Activated T-cell treated with anti-CD3 and anti-CD28 coated beads, Interleukin-2, amount 50 U/mL, for 72 hours (primary cell): ENCODE measurements around the gene XCL1. TPM values are rescaled to one million over a fixed set of nuclear protein-coding genes. Genes with fewer than 3 reads are reported as not detected.
"Not testable (repeated sequence)": the region's sequence is repeated elsewhere in the genome, so short reads cannot be mapped to it uniquely, and the experiment has no call there.

Experiments
- ATAC-seq, 2 donors: fragments of 150-1000 bp; cut with Tn5 transposase; replicated peaks in 1 of 2; 2 replicates each; pipeline ENCODE4 v1.10.0; 2021; ENCODE audit warnings: moderate library complexity in 2 of 2, mild to moderate bottlenecking in 1 of 2
- DNase-seq, 2 donors: peaks; one replicate each; pipeline ENCODE4 v3.0.0; 2021 to 2022; ENCODE audit warnings: mixed read lengths in 1 of 2
- H3K27ac Mint-ChIP-seq: one replicate; pipeline ENCODE4 v1.8.0; 2022; ENCODE audit warnings: mild to moderate bottlenecking, moderate library complexity, mixed read lengths
- H3K27me3 Mint-ChIP-seq: one replicate; pipeline ENCODE4 v1.8.0; 2022; ENCODE audit warnings: low read depth, mixed read lengths
- H3K36me3 Mint-ChIP-seq, 2 donors: one replicate each; pipeline ENCODE4 v1.8.0; 2022; ENCODE audit warnings: mixed read lengths in 2 of 2, mild to moderate bottlenecking in 1 of 2; ENCODE audit not compliant: insufficient read depth in 2 of 2
- H3K4me1 Mint-ChIP-seq: one replicate; pipeline ENCODE4 v1.8.0; 2022; ENCODE audit warnings: low read depth, mixed read lengths
- H3K4me3 Mint-ChIP-seq, 2 donors: one replicate each; pipeline ENCODE4 v1.8.0; 2022; ENCODE audit warnings: mild to moderate bottlenecking in 2 of 2, mixed read lengths in 2 of 2, moderate library complexity in 2 of 2
- H3K9me3 Mint-ChIP-seq, 2 donors: one replicate each; pipeline ENCODE4 v1.8.0; 2022; ENCODE audit warnings: mixed read lengths in 2 of 2
- total RNA-seq, 2 donors: library from RNA; stranded (reverse); gene quantifications; one replicate each; pipeline ENCODE4 v1.2.3, GENCODE V29; 2022

XCL1 gene
- total RNA-seq, 2 donors from 2014 or later, result 11.7 to 27.8 TPM

- Mint-ChIP-seq H3K9me3 (peaks cover 0 to 3% of the 10 kb centered on the region in 2 donors), H3K27me3 (no peaks in the 10 kb centered on the region), H3K36me3 (peaks cover 0 to 3% of the 10 kb centered on the region in 2 donors), H3K4me3 (peak overlapping the region; percentile 16 to 59), H3K4me1 (peaks cover 43% of the 10 kb centered on the region), H3K27ac (no peak overlapping the region)
- ATAC-seq (peak; percentile 63 to 71), DNase-seq (peak in 1 of 2 donors; percentile 37)
These were observed 22.5 kb upstream of the XCL1 start for GRCh38 chr1:168553680-168554553.

GRCh38 chr1:168554603-168555483 lies 21.6 kb upstream of the XCL1 start:
- Mint-ChIP-seq H3K27ac (peak overlapping the region; percentile 15), H3K9me3 (peaks cover 0 to 3% of the 10 kb centered on the region in 2 donors), H3K27me3 (no peaks in the 10 kb centered on the region), H3K36me3 (no peaks in the 10 kb centered on the region), H3K4me3 (peak overlapping the region; percentile 16 to 59), H3K4me1 (peaks cover 43% of the 10 kb centered on the region)
- ATAC-seq (no peak), DNase-seq (no peak)

GRCh38 chr1:168555508-168556046 lies 20.8 kb upstream of the XCL1 start:
- Mint-ChIP-seq H3K9me3 (peaks cover 0 to 3% of the 10 kb centered on the region in 2 donors), H3K27ac (no peak overlapping the region), H3K4me1 (peaks cover 43% of the 10 kb centered on the region), H3K36me3 (no peaks in the 10 kb centered on the region), H3K27me3 (no peaks in the 10 kb centered on the region), H3K4me3 (peak overlapping the region; percentile 20 to 37)
- ATAC-seq (no peak), DNase-seq (no peak)

GRCh38 chr1:168556647-168557046 lies 19.8 kb upstream of the XCL1 start:
- H3K9me3 Mint-ChIP-seq, result no peaks in the 10 kb centered on the region
- no peaks in the 10 kb centered on the region for H3K27me3 Mint-ChIP-seq
- no peak overlapping the region for H3K27ac Mint-ChIP-seq
- no peak overlapping the region for H3K4me3 Mint-ChIP-seq
- no peaks in the 10 kb centered on the region for H3K36me3 Mint-ChIP-seq
- no peak for DNase-seq
- no peak for ATAC-seq
- H3K4me1 Mint-ChIP-seq, result peaks cover 43% of the 10 kb centered on the region

- Mint-ChIP-seq H3K9me3 (no peaks in the 10 kb centered on the region), H3K4me1 (peaks cover 26% of the 10 kb centered on the region), H3K36me3 (no peaks in the 10 kb centered on the region), H3K27me3 (no peaks in the 10 kb centered on the region), H3K4me3 (no peak overlapping the region), H3K27ac (no peak overlapping the region)
- ATAC-seq (no peak), DNase-seq (no peak)
These were observed 16.0 kb upstream of the XCL1 start for GRCh38 chr1:168560370-168560769.

GRCh38 chr1:168561989-168562388 lies 14.4 kb upstream of the XCL1 start:
- Mint-ChIP-seq H3K9me3 (no peaks in the 10 kb centered on the region), H3K27ac (no peak overlapping the region), H3K4me1 (peaks cover 11% of the 10 kb centered on the region), H3K36me3 (no peaks in the 10 kb centered on the region), H3K27me3 (no peaks in the 10 kb centered on the region), H3K4me3 (no peak overlapping the region)
- ATAC-seq (no peak), DNase-seq (no peak)

- H3K27ac Mint-ChIP-seq, result no peak overlapping the region
These were observed 10.6 kb upstream of the XCL1 start for GRCh38 chr1:168565825-168566224.

GRCh38 chr1:168567007-168567406 lies 9.4 kb upstream of the XCL1 start:
- Mint-ChIP-seq H3K4me3 (no peak overlapping the region), H3K4me1 (peaks cover 2% of the 10 kb centered on the region), H3K36me3 (no peaks in the 10 kb centered on the region), H3K27ac (no peak overlapping the region), H3K27me3 (no peaks in the 10 kb centered on the region), H3K9me3 (no peaks in the 10 kb centered on the region)
- DNase-seq, result no peak
- ATAC-seq, result no peak

More at GRCh38 chr1:168565825-168566224, 10.6 kb upstream of the XCL1 start:
- ATAC-seq (no peak), DNase-seq (no peak)
- Mint-ChIP-seq H3K9me3 (no peaks in the 10 kb centered on the region), H3K36me3 (no peaks in the 10 kb centered on the region), H3K27me3 (no peaks in the 10 kb centered on the region), H3K4me3 (no peak overlapping the region), H3K4me1 (no peaks in the 10 kb centered on the region)

- H3K36me3 Mint-ChIP-seq, result no peaks in the 10 kb centered on the region
- ATAC-seq (no peak), DNase-seq (no peak)
- peaks cover 7% of the 10 kb centered on the region for H3K4me1 Mint-ChIP-seq
- H3K9me3 Mint-ChIP-seq, result no peaks in the 10 kb centered on the region
- no peaks in the 10 kb centered on the region for H3K27me3 Mint-ChIP-seq
- H3K4me3 Mint-ChIP-seq, result no peak overlapping the region
- no peak overlapping the region for H3K27ac Mint-ChIP-seq
These were observed 8.8 kb upstream of the XCL1 start for GRCh38 chr1:168567568-168567967.

GRCh38 chr1:168568346-168568745 lies 8.1 kb upstream of the XCL1 start:
- no peak for ATAC-seq
- Mint-ChIP-seq H3K9me3 (no peaks in the 10 kb centered on the region), H3K27me3 (no peaks in the 10 kb centered on the region), H3K4me1 (peaks cover 12% of the 10 kb centered on the region), H3K27ac (no peak overlapping the region), H3K4me3 (no peak overlapping the region), H3K36me3 (no peaks in the 10 kb centered on the region)
- DNase-seq, result no peak

- H3K4me3 Mint-ChIP-seq, result no peak overlapping the region
- peaks cover 5% of the 10 kb centered on the region for H3K27me3 Mint-ChIP-seq
- no peak overlapping the region for H3K27ac Mint-ChIP-seq
- ATAC-seq, result no peak
- H3K9me3 Mint-ChIP-seq, result no peaks in the 10 kb centered on the region
- H3K4me1 Mint-ChIP-seq, result peaks cover 27% of the 10 kb centered on the region
- H3K36me3 Mint-ChIP-seq, result no peaks in the 10 kb centered on the region
- DNase-seq, result no peak
These were observed 5.8 kb upstream of the XCL1 start for GRCh38 chr1:168570652-168571051.

- Mint-ChIP-seq H3K27ac (no peak overlapping the region), H3K4me3 (no peak overlapping the region)
- ATAC-seq, result peak; percentile 36 to 50
These were observed 3.8 kb upstream of the XCL1 start for GRCh38 chr1:168572633-168573032.

GRCh38 chr1:168574234-168574633 lies 2.2 kb upstream of the XCL1 start:
- not testable (repeated sequence) for H3K36me3 Mint-ChIP-seq, H3K9me3 Mint-ChIP-seq, H3K4me3 Mint-ChIP-seq, H3K27ac Mint-ChIP-seq, H3K27me3 Mint-ChIP-seq, ATAC-seq
- peaks cover 37% of the 10 kb centered on the region for H3K4me1 Mint-ChIP-seq
- DNase-seq, result peak in 1 of 2 donors; percentile 10

More at GRCh38 chr1:168572633-168573032, 3.8 kb upstream of the XCL1 start:
- H3K27me3 Mint-ChIP-seq, result peaks cover 5% of the 10 kb centered on the region
- DNase-seq, result no peak
- H3K9me3 Mint-ChIP-seq, result no peaks in the 10 kb centered on the region
- H3K36me3 Mint-ChIP-seq, result no peaks in the 10 kb centered on the region
- peaks cover 33% of the 10 kb centered on the region for H3K4me1 Mint-ChIP-seq
